Neuronal stem cell (in vitro differentiated cells): ENCODE results near the gene KDSR.

ENCODE experiments used
- DNase-seq: peaks from one replicate; pipeline ENCODE4 v3.0.0-alpha.2; 2013; ENCODE audit warnings: low spot score
- H2AFZ ChIP-seq: one replicate; pipeline ENCODE4 v1.6.1; 2013; ENCODE audit warnings: mild to moderate bottlenecking, low read length, inconsistent platforms
- H2AK5ac ChIP-seq: 2 replicates; pipeline ENCODE4 v1.6.1; 2013; ENCODE audit warnings: low read depth, mild to moderate bottlenecking, inconsistent platforms, low read length, moderate library complexity, mixed read lengths
- H2BK120ac ChIP-seq: 2 replicates; pipeline ENCODE4 v1.6.1; 2013; ENCODE audit warnings: low read depth, mild to moderate bottlenecking, inconsistent platforms, low read length, moderate library complexity, mixed read lengths
- H2BK12ac ChIP-seq: one replicate; pipeline ENCODE4 v1.6.1; 2013; ENCODE audit warnings: low read length, inconsistent platforms
- H2BK15ac ChIP-seq: 2 replicates; pipeline ENCODE4 v1.6.1; 2013; ENCODE audit warnings: mild to moderate bottlenecking, low read length, inconsistent platforms, mixed read lengths
- H2BK5ac ChIP-seq: one replicate; pipeline ENCODE4 v1.6.1; 2013; ENCODE audit warnings: inconsistent platforms, mild to moderate bottlenecking, low read length, moderate library complexity
- H3K14ac ChIP-seq: one replicate; pipeline ENCODE4 v1.6.1; 2013; ENCODE audit warnings: low read length, inconsistent platforms
- H3K18ac ChIP-seq: 2 replicates; pipeline ENCODE4 v1.6.1; 2013; ENCODE audit warnings: low read length, inconsistent platforms
- H3K23ac ChIP-seq: 2 replicates; pipeline ENCODE4 v1.6.1; 2013; ENCODE audit warnings: low read depth, mild to moderate bottlenecking, mixed read lengths, low read length, inconsistent platforms; ENCODE audit not compliant: poor library complexity
- H3K27ac ChIP-seq: replicated peaks from 3 replicates; pipeline ENCODE4 v1.5.1; 2013; ENCODE audit warnings: low read length, inconsistent platforms
- H3K27me3 ChIP-seq, 3 experiments: 2 replicates each; pipeline ENCODE4 v1.6.1; 2013; ENCODE audit warnings: low read length in 3 of 3, mild to moderate bottlenecking in 2 of 3, inconsistent platforms in 1 of 3, low read depth in 1 of 3, mixed read lengths in 1 of 3, moderate library complexity in 1 of 3; ENCODE audit not compliant: control insufficient read depth in 3 of 3, insufficient read depth in 3 of 3
- H3K36me3 ChIP-seq, 2 donors: replicated peaks in 1 of 2; 2 replicates each; pipeline ENCODE4 v1.6.1; 2013; ENCODE audit warnings: low read length in 2 of 2; ENCODE audit not compliant: control insufficient read depth in 2 of 2, insufficient read depth in 2 of 2
- H3K4ac ChIP-seq: 2 replicates; pipeline ENCODE4 v1.6.1; 2013; ENCODE audit warnings: inconsistent platforms, mild to moderate bottlenecking, low read length, moderate library complexity
- H3K4me1 ChIP-seq, 2 donors: 1 replicate in 1 of 2; 2 replicates in 1 of 2; pipeline ENCODE4 v1.6.1; 2013; ENCODE audit warnings: low read length in 2 of 2, low read depth in 1 of 2; ENCODE audit not compliant: control insufficient read depth in 2 of 2, insufficient read depth in 1 of 2
- H3K4me2 ChIP-seq: one replicate; pipeline ENCODE4 v1.6.1; 2013; ENCODE audit warnings: mild to moderate bottlenecking, low read length, inconsistent platforms; ENCODE audit not compliant: insufficient read depth, poor library complexity, severe bottlenecking
- H3K4me3 ChIP-seq, 2 donors: 2 replicates each; pipeline ENCODE4 v1.5.1; 2013; ENCODE audit warnings: low read length in 2 of 2, mild to moderate bottlenecking in 2 of 2, inconsistent platforms in 1 of 2, moderate library complexity in 1 of 2
- H3K79me1 ChIP-seq: one replicate; pipeline ENCODE4 v1.6.1; 2013; ENCODE audit warnings: low read depth, mild to moderate bottlenecking, inconsistent platforms, low read length, moderate library complexity
- H3K9ac ChIP-seq: one replicate; pipeline ENCODE4 v1.6.1; 2013; ENCODE audit warnings: mild to moderate bottlenecking, low read depth, low read length, inconsistent platforms; ENCODE audit not compliant: poor library complexity
- H3K9me3 ChIP-seq, 2 donors: replicated peaks in 1 of 2; 2 replicates each; pipeline versions ENCODE3 to v1.6.1; 2013; ENCODE audit warnings: low read length in 2 of 2, mild to moderate bottlenecking in 2 of 2, inconsistent platforms in 1 of 2, low read depth in 1 of 2, mixed read lengths in 1 of 2, moderate library complexity in 1 of 2; ENCODE audit not compliant: control insufficient read depth in 2 of 2, insufficient read depth in 1 of 2
- H4K8ac ChIP-seq: one replicate; pipeline ENCODE4 v1.6.1; 2013; ENCODE audit warnings: low read depth, mild to moderate bottlenecking, inconsistent platforms, low read length, moderate library complexity
- H4K91ac ChIP-seq: one replicate; pipeline ENCODE4 v1.6.1; 2013; ENCODE audit warnings: low read length, low read depth, mild to moderate bottlenecking, inconsistent platforms; ENCODE audit not compliant: poor library complexity
- WGBS, 2 donors: extraction: QIAGEN DNeasy Blood & Tissue Kit; methylation state at CpG; one replicate each; pipeline ENCODE4 v1.1.7; 2013; ENCODE audit warnings: missing lambda C conversion rate in 2 of 2, mixed read lengths in 1 of 2; ENCODE audit not compliant: insufficient read length in 2 of 2, insufficient replicate concordance in 1 of 2; ENCODE audit errors: extremely low coverage in 2 of 2; 5-methylcytosine and 5-hydroxymethylcytosine counted together

KDSR gene

GRCh38 chr18:63284827-63285733, 81.9 kb downstream of the KDSR start:
- no peak overlapping the region for H4K91ac ChIP-seq
- no peak overlapping the region for H3K4ac ChIP-seq
- no peaks in the 10 kb centered on the region for H3K79me1 ChIP-seq
- no peaks in the 10 kb centered on the region for H3K27me3 ChIP-seq
- peak overlapping the region; percentile 68 for H3K18ac ChIP-seq
- no peak for DNase-seq
- no peak overlapping the region for H2AFZ ChIP-seq
- H4K8ac ChIP-seq, result no peak overlapping the region
- no peak overlapping the region for H3K4me3 ChIP-seq
- H3K14ac ChIP-seq, result no peak overlapping the region
- H3K23ac ChIP-seq, result no peak overlapping the region
- peak overlapping the region; percentile 84 for H2BK120ac ChIP-seq
- H2BK15ac ChIP-seq, result peak overlapping the region; percentile 23
- peaks cover 0 to 9% of the 10 kb centered on the region in 2 donors for H3K36me3 ChIP-seq
- H3K4me1 ChIP-seq, result no peaks in the 10 kb centered on the region
- no peak overlapping the region for H2BK12ac ChIP-seq
- H2BK5ac ChIP-seq, result no peak overlapping the region
- WGBS, 2 donors, result no CpG with 5 or more reads among the region's 14 CpGs
- H2AK5ac ChIP-seq, result no peak overlapping the region
- H3K4me2 ChIP-seq, result no peak overlapping the region
- no peaks in the 10 kb centered on the region for H3K9me3 ChIP-seq
- no peak overlapping the region for H3K9ac ChIP-seq
- no peak overlapping the region for H3K27ac ChIP-seq

DNA sequence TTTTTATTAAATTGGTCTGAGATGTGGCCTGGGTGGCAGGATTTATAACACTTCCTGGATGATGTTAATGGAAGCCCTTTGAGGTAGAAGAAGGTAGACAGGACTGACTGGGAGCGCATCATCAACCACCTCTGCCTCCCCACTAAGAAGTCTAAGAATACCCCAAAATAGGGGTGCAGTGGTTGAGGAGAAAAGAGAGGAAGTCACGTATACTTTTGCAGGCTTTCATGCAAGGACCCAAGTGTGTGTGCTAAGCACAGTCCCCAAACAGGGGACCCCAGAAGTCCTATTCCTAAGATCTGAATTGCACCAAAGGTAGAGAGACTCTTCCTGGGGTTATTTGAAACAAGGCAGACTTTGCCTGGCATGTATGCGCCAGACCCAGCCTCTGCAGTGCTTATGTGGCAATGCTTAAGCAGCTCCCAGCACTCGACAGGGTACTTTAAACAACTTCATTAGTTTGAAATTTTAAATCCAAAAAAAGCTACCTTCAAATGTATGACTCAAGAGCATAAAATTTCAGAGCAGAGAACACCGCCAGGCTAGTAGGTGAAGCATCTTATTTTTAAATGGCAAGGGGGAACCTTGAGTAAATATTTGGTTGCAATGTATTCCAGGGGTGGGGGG, 82.7 kb downstream of the KDSR start:
- H2AK5ac ChIP-seq, result no peak overlapping the region
- H3K79me1 ChIP-seq, result no peaks in the 10 kb centered on the region
- H3K23ac ChIP-seq, result no peak overlapping the region
- no peak overlapping the region for H2BK12ac ChIP-seq
- H3K4me3 ChIP-seq, result no peak overlapping the region
- no peak for DNase-seq
- no peak overlapping the region for H3K9ac ChIP-seq
- H4K91ac ChIP-seq, result no peak overlapping the region
- WGBS, 2 donors, result no CpG with 5 or more reads among the region's 5 CpGs
- no peak overlapping the region for H3K4ac ChIP-seq
- H3K18ac ChIP-seq, result no peak overlapping the region
- H3K27me3 ChIP-seq, result no peaks in the 10 kb centered on the region
- no peaks in the 10 kb centered on the region for H3K4me1 ChIP-seq
- peaks cover 0 to 9% of the 10 kb centered on the region in 2 donors for H3K36me3 ChIP-seq
- H2BK15ac ChIP-seq, result no peak overlapping the region
- no peak overlapping the region for H2BK5ac ChIP-seq
- no peak overlapping the region for H3K4me2 ChIP-seq
- no peak overlapping the region for H2AFZ ChIP-seq
- no peak overlapping the region for H3K14ac ChIP-seq
- no peak overlapping the region for H3K27ac ChIP-seq
- H3K9me3 ChIP-seq, result no peaks in the 10 kb centered on the region
- no peak overlapping the region for H4K8ac ChIP-seq
- H2BK120ac ChIP-seq, result no peak overlapping the region

GRCh38 chr18:63283305-63284094, 83.5 kb downstream of the KDSR start:
- Histone ChIP-seq H3K18ac (no peak overlapping the region), H3K4me1 (no peaks in the 10 kb centered on the region), H3K27me3 (no peaks in the 10 kb centered on the region), H4K91ac (no peak overlapping the region), H2AFZ (no peak overlapping the region), H3K4me2 (no peak overlapping the region), H3K4ac (no peak overlapping the region), H3K9me3 (no peaks in the 10 kb centered on the region), H2BK120ac (no peak overlapping the region), H3K23ac (no peak overlapping the region), H3K79me1 (no peaks in the 10 kb centered on the region), H3K14ac (no peak overlapping the region), H2BK5ac (no peak overlapping the region), H3K36me3 (peaks cover 0 to 9% of the 10 kb centered on the region in 2 donors), H2AK5ac (no peak overlapping the region), H3K9ac (no peak overlapping the region), H4K8ac (no peak overlapping the region), H2BK12ac (no peak overlapping the region), H3K4me3 (no peak overlapping the region), H2BK15ac (no peak overlapping the region), H3K27ac (no peak overlapping the region)
- WGBS, 2 donors, result no CpG with 5 or more reads among the region's 16 CpGs
- no peak for DNase-seq

DNA sequence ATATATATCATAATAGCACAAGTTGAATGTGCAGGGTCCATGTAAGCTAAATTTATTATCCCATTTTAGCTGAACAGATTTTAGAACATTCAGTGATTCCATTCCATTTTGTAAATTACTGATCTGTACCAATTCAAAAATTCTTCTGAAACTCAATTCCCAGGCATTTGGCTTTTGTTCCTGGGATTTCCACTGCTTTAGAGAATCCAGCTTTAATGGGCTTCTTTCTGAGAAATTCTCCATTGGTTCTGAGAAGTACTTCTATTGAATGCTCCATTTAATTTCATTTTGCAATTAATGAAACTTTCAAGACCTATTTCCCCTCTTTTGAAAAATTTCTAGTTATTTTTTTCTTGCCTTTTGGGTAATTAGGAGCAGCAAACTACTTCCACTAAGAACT, 84.2 kb downstream of the KDSR start:
- DNase-seq, result no peak
- Histone ChIP-seq H3K4ac (no peak overlapping the region), H2BK12ac (no peak overlapping the region), H3K9ac (no peak overlapping the region), H3K23ac (no peak overlapping the region), H3K79me1 (no peaks in the 10 kb centered on the region), H3K27ac (no peak overlapping the region), H2BK15ac (no peak overlapping the region), H3K9me3 (no peaks in the 10 kb centered on the region), H3K4me3 (no peak overlapping the region), H2AK5ac (no peak overlapping the region), H3K4me1 (no peaks in the 10 kb centered on the region), H3K18ac (no peak overlapping the region), H3K27me3 (no peaks in the 10 kb centered on the region), H2BK5ac (no peak overlapping the region), H3K36me3 (peaks cover 0 to 9% of the 10 kb centered on the region in 2 donors), H3K14ac (no peak overlapping the region), H4K91ac (no peak overlapping the region), H2BK120ac (no peak overlapping the region), H3K4me2 (no peak overlapping the region), H2AFZ (no peak overlapping the region), H4K8ac (no peak overlapping the region)
